Measurements from ENCODE around the gene CYP1B1.
"Not testable (repeated sequence)": the region's sequence is repeated elsewhere in the genome, so short reads cannot be mapped to it uniquely, and the experiment has no call there.

The CYP1B1 gene

GRCh38 chr2:38095079-38095995, 19.4 kb upstream of the CYP1B1 start:
- intact Hi-C loops (cut with DNase I; ENCODE audit: low total_unique reads): no loop called here
- H3K36me3 ChIP-seq: no peaks in the 10 kb centered on the region
- DNase-seq: no peak
- H3K27me3 ChIP-seq: peaks cover 0 to 15% of the 10 kb centered on the region in 2 donors
- TF ChIP-seq CTCF (IDR thresholded peaks at IDR 0.05): no peak
- H3K27ac ChIP-seq: no peak overlapping the region
- H3K4me1 ChIP-seq: peaks cover 0 to 10% (median 2%) of the 10 kb centered on the region in 4 donors
- no peaks in the 10 kb centered on the region for H3K9me3 ChIP-seq
- no peak overlapping the region for H3K4me3 ChIP-seq

- Histone ChIP-seq H3K27ac (no peak overlapping the region), H3K36me3 (no peaks in the 10 kb centered on the region), H3K4me1 (peaks cover 0 to 7% (median 0%) of the 10 kb centered on the region in 4 donors), H3K27me3 (peaks cover 0 to 11% of the 10 kb centered on the region in 2 donors), H3K9me3 (no peaks in the 10 kb centered on the region), H3K4me3 (no peak overlapping the region)
- intact Hi-C loops (cut with DNase I; ENCODE audit: low total_unique reads): no loop called here
- no peak for DNase-seq
- TF ChIP-seq CTCF (IDR thresholded peaks at IDR 0.05): no peak
Observed at GRCh38 chr2:38093527-38094165, 17.7 kb upstream of the CYP1B1 start.

GRCh38 chr2:38092196-38092902, 16.4 kb upstream of the CYP1B1 start:
- DNase-seq: peak in 1 of 2 donors; percentile 84
- no peak overlapping the region for H3K4me3 ChIP-seq
- intact Hi-C loops (cut with DNase I; ENCODE audit: low total_unique reads): no loop called here

GRCh38 chr2:38091760-38092159, 15.8 kb upstream of the CYP1B1 start:
- H3K4me1 ChIP-seq: no peaks in the 10 kb centered on the region
- DNase-seq: no peak
- no peaks in the 10 kb centered on the region for H3K9me3 ChIP-seq
- intact Hi-C loops (cut with DNase I; ENCODE audit: low total_unique reads): no loop called here
- H3K27ac ChIP-seq: no peak overlapping the region
- TF ChIP-seq CTCF (IDR thresholded peaks at IDR 0.05): no peak
- H3K36me3 ChIP-seq: no peaks in the 10 kb centered on the region
- H3K27me3 ChIP-seq: peaks cover 0 to 11% of the 10 kb centered on the region in 2 donors
- H3K4me3 ChIP-seq: no peak overlapping the region

More at GRCh38 chr2:38092196-38092902, 16.4 kb upstream of the CYP1B1 start:
- Histone ChIP-seq H3K27ac (no peak overlapping the region), H3K36me3 (no peaks in the 10 kb centered on the region), H3K4me1 (no peaks in the 10 kb centered on the region), H3K27me3 (peaks cover 0 to 11% of the 10 kb centered on the region in 2 donors), H3K9me3 (no peaks in the 10 kb centered on the region)
- no peak for TF ChIP-seq CTCF (IDR thresholded peaks at IDR 0.05)

- Histone ChIP-seq H3K36me3 (no peaks in the 10 kb centered on the region), H3K4me3 (no peak overlapping the region), H3K9me3 (no peaks in the 10 kb centered on the region), H3K4me1 (no peaks in the 10 kb centered on the region), H3K27me3 (peaks cover 0 to 11% of the 10 kb centered on the region in 2 donors), H3K27ac (no peak overlapping the region)
- no peak for TF ChIP-seq CTCF (IDR thresholded peaks at IDR 0.05)
- no peak for DNase-seq
- intact Hi-C loops (cut with DNase I; ENCODE audit: low total_unique reads): no loop called here
Observed at GRCh38 chr2:38090928-38091327, 15.0 kb upstream of the CYP1B1 start.

GRCh38 chr2:38090212-38090611, 14.3 kb upstream of the CYP1B1 start:
- H3K27ac ChIP-seq; H3K27me3 ChIP-seq; intact Hi-C loops (cut with DNase I; ENCODE audit: low total_unique reads); H3K4me1 ChIP-seq; DNase-seq; H3K36me3 ChIP-seq; H3K4me3 ChIP-seq; H3K9me3 ChIP-seq: not testable (repeated sequence)

GRCh38 chr2:38085998-38086698, 10.2 kb upstream of the CYP1B1 start:
- H3K27ac ChIP-seq; intact Hi-C loops (cut with DNase I; ENCODE audit: low total_unique reads); H3K9me3 ChIP-seq; H3K4me3 ChIP-seq; H3K36me3 ChIP-seq; H3K27me3 ChIP-seq; H3K4me1 ChIP-seq; DNase-seq: not testable (repeated sequence)

GRCh38 chr2:38084556-38084955, 8.6 kb upstream of the CYP1B1 start:
- H3K27ac ChIP-seq; H3K4me3 ChIP-seq; H3K36me3 ChIP-seq; intact Hi-C loops (cut with DNase I; ENCODE audit: low total_unique reads); H3K4me1 ChIP-seq; H3K9me3 ChIP-seq; H3K27me3 ChIP-seq; DNase-seq: not testable (repeated sequence)

Measured in tibial artery (tissue), 4 donors.